ENCODE measurements around the gene SLC22A3. TPM values are rescaled to one million over a fixed set of nuclear protein-coding genes. Genes with fewer than 3 reads are reported as not detected.

Gene SLC22A3
- total RNA-seq, 1 donor, result 0.72 TPM

- peak; percentile 31 for DNase-seq (ENCODE audit: low read depth)
- H3K4me3 ChIP-seq (ENCODE audit: low read depth, low read length), result no peak overlapping the region
- no peak for TF ChIP-seq CTCF (IDR thresholded peaks at IDR 0.05; ENCODE audit: insufficient read depth, low read length)
These were observed 71.3 kb downstream of the SLC22A3 start for GRCh38 chr6:160419488-160419887.

DNA sequence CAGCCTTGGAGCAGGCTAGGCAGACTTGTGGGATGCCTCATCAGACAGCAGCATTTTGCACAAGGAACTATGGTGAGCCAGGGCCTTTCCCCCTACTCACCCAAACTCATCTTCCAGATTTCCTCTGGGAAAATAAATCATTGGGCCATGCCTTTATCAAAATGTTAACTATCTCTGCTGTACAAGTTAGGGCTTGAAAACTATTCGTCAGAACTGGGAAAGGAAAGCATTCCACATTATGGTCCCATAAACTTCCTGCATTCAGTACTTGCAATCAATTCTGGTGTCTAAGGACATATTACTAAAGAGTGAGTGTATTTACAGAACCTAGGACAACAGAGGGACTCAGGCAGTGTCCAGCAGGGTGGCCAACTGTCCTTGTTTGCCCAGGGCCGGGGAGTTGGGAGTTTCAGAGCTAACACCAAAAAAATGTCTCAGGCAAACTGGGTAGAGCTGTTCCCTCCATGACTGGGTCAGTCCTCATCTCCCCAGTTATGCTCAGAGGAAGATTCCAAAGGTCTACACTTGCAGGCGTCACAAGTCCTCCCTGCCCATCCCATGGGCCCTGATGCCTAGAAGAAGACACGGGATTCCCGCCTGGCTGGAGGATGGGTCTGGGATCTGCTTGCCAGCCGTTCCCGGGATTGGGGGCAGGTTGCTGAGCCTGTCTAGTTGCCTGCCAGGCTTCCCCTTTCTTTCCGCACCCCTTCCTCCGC lies 72.2 kb downstream of the SLC22A3 start:
- no peak for TF ChIP-seq CTCF (IDR thresholded peaks at IDR 0.05; ENCODE audit: insufficient read depth, low read length)
- DNase-seq (ENCODE audit: low read depth), result no peak
- no peak overlapping the region for H3K4me3 ChIP-seq (ENCODE audit: low read depth, low read length)

- TF ChIP-seq CTCF (IDR thresholded peaks at IDR 0.05; ENCODE audit: insufficient read depth, low read length), result no peak
- DNase-seq (ENCODE audit: low read depth), result peak; percentile 21
- no peak overlapping the region for H3K4me3 ChIP-seq (ENCODE audit: low read depth, low read length)
These were observed 72.9 kb downstream of the SLC22A3 start for GRCh38 chr6:160420969-160421556.

- no peak overlapping the region for H3K4me3 ChIP-seq (ENCODE audit: low read depth, low read length)
- DNase-seq (ENCODE audit: low read depth), result peak; percentile 79
- no peak for TF ChIP-seq CTCF (IDR thresholded peaks at IDR 0.05; ENCODE audit: insufficient read depth, low read length)
These were observed 73.7 kb downstream of the SLC22A3 start for GRCh38 chr6:160421854-160422253.

DNA sequence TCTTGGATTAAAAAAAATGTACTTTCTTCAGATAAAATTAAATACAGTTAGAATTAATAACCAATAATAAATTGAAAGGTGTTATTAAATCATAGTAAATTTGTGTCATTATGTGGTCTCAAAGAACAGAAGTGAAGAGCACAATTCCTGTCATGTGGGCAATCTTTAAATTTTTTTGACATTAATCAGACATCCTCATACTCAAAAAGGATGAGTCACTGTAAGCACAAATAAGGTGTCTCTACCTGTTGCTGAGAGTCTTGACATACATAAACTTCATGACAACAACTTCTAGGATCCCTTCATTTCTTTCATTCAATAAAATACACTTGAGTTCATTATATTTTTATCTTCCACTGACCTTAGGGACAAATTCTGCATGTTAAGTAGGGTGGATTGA lies 76.1 kb downstream of the SLC22A3 start:
- no peak for TF ChIP-seq CTCF (IDR thresholded peaks at IDR 0.05; ENCODE audit: insufficient read depth, low read length)
- H3K4me3 ChIP-seq (ENCODE audit: low read depth, low read length), result no peak overlapping the region
- no peak for DNase-seq (ENCODE audit: low read depth)

DNA sequence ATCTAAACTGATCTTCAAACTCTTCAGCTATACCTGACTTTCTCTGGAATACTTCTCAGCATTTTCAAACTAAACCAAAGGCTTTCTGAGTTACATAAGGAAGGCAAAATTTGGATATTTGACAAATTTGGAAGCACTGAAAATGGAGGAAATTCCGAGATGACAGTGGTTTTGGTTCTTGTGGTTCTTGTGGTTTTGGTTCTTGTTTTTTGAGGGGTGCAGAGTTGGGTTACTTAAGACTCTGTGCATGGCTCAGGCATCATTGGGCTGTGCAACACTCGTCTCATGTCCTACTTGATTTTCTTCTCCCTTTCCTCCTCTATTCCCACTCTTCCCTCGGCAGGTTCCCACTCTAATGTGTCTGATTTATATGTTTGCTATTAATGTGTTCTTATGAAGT lies 78.0 kb downstream of the SLC22A3 start:
- DNase-seq (ENCODE audit: low read depth), result peak; percentile 34
- H3K4me3 ChIP-seq (ENCODE audit: low read depth, low read length), result no peak overlapping the region
- no peak for TF ChIP-seq CTCF (IDR thresholded peaks at IDR 0.05; ENCODE audit: insufficient read depth, low read length)

All from fibroblast of the aortic adventitia (primary cell).